GM21360 (cell line): ENCODE results near the gene PRR36.
A peak's percentile ranks its signal among the peaks of the same experiment; 100 is the strongest.

Experiments used
- ATAC-seq: cut with Tn5 transposase; IDR thresholded peaks from one replicate; pipeline ENCODE4 v1.9.1; 2021; ENCODE audit warnings: mild to moderate bottlenecking, moderate library complexity; ENCODE audit not compliant: unreplicated experiment

Gene PRR36

DNA sequence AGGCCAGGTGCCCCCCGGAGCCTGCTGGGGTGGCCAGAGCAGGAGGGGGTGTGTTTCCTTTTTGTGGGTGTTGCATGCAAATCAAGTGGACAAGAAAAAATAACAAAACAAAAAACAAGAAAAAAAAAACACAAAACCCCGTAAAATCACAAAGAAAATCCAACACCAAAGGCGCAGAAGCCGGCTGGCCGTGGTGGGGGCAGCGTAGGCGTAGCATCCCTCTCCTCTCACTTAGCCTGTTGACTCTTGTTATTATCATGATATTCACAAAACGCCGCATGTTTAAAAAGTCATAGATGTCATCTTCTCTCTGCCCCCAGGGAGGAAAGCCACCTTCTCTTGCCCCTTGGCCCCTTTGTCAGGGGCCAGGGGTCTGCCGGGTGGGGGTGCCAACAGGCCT is 39.5 kb upstream of the PRR36 start:
- no peak for ATAC-seq

- no peak for ATAC-seq
Measured at GRCh38 chr19:7912697-7913564, 38.7 kb upstream of the PRR36 start.

DNA sequence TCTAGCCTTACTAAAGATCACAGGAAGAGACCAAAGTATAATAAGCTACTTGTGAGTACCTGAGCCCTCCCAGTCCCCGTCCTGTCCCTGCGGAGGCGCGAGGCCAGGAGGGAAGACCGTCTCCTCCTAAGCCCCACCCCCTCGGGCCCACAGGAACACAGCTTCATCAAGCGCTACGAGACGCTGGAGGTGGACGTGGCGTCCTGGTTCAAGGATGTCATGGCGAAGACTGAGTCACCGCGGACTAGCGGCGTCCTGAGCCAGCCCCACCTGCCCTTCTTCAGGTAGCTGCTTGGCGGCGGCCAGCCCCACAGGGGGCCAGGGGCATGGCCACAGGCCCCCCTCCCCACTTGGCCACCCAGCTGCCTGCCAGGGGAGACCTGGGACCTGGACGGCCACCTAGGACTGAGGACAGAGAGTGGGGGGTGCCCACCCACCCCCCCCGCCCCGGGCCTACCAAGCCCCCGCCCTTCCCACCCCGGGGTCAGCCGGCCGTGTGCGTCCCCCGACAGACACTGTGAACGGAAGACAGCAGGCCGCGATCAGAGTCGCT is 38.0 kb upstream of the PRR36 start:
- ATAC-seq, result no peak

- ATAC-seq, result no peak
Measured at GRCh38 chr19:7911508-7912143, 37.4 kb upstream of the PRR36 start.

- no peak for ATAC-seq
Measured at GRCh38 chr19:7910321-7911161, 36.4 kb upstream of the PRR36 start.

GRCh38 chr19:7909471-7910067 is 35.4 kb upstream of the PRR36 start:
- ATAC-seq, result no peak

GRCh38 chr19:7908742-7909461 is 34.7 kb upstream of the PRR36 start:
- ATAC-seq, result no peak

- no peak for ATAC-seq
Measured at GRCh38 chr19:7908078-7908699, 34.0 kb upstream of the PRR36 start.

DNA sequence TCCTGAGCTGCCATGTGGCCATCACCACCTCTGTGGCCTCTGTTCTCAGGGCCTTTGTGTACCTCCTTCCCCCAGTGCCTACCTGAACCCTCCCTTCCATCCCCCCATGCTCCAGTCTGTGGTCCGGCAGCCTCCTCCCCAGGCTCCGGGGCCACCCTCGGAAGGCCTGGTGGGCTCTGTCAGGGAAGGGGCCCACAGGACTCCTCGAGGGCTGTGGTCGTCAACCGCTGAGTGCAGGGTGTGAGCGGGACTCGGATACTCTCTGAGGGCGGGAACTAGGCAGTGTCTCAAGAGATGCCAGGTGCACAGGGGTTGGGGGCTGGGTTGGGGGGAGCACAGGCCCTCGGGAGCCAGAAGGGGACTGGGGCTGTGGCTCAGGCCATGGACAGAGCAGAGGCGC is 33.4 kb upstream of the PRR36 start:
- no peak for ATAC-seq

DNA sequence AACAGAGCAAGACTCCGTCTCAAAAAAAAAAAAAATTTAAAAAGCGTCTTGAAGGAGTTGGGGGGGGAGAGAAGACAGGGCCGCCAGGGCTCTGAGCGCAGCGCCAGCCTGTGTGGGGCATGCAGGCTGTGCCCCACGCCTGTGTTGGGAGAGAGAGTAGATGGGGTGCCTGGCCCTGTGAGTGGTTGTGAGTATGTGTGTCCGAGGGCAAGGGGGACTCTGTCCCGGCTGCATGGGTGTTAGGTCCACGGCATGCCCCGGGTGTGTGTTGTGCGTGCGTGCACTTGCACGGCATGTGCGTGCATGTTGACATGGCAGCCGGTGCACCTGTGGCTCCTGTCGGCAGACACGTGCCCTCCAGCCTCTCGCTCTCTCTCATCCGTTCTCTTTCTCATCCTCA is 32.9 kb upstream of the PRR36 start:
- no peak for ATAC-seq

- ATAC-seq, result no peak
Measured at GRCh38 chr19:7905859-7906258, 31.7 kb upstream of the PRR36 start.

DNA sequence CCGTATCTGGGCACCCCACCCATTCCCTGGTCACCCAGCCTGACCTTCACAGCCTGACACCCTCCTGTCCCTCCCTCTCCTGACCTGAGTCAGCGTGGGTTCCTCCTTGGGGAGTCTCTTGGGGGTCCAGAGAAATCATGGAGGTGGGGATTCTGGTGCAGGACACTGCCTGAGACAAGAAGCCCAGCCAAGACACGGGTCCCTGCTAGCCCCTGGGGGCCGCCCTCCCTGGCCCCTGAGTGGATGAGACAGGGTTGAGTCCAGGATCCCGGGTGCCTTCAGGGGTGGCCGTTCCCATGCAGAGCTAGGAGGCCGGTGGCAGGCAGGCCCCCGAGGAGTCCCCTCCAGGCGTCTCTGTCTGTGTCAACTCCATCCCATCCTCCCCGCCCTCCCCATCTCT is 31.1 kb upstream of the PRR36 start:
- no peak for ATAC-seq

DNA sequence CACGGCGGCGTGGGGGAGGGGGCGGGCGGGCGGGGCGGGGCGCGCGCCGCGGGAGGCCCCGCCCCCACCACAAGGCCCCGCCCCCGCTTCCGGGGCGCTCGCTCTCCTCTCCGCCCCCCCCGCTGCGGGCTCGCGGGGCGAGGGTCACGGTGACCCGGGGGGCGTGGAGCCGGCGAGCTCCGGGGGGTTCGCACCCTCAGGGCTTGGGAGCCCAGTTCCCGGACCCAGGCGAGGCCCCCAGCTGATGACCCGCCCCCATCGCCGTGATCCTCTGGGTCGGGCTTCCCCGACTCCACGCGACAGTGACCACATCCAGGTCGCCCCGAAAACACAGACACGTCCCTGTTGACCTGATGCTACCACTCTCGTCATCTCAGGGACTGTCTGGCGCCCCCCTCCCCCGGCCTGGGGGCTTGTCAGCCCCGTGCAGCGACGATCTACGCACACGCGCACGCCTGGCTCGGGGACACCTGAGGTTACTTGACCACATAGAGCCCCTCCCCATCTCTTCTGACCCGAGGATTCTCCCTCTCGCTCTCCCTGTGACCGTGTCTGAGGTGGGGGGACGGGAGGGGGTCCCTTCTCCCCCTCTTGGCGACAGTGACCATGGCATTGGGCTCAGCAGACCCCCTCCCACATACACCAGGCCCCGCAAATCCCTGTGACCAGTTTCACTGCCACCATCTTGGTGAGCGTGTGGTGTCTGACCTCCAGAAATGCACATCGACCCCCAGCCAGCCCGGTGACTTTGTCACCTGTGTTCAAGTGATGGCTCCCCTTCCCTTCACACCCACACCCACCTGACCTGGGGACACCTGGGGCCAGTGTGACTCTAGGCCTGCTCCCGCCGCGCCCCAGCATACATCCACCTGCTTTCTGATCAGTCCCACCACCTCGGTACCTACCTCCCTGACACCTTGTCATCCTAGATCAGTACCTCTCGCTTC is 30.2 kb upstream of the PRR36 start:
- peak; percentile 26 for ATAC-seq

GRCh38 chr19:7903244-7904073 is 29.3 kb upstream of the PRR36 start, which contains the start of gene MAP2K7:
Gene MAP2K7, plus strand, starts transcription at chr19:7903877. Its CDS starts 68 bp downstream, at chr19:7903945.
- peak; percentile 85 for ATAC-seq

DNA sequence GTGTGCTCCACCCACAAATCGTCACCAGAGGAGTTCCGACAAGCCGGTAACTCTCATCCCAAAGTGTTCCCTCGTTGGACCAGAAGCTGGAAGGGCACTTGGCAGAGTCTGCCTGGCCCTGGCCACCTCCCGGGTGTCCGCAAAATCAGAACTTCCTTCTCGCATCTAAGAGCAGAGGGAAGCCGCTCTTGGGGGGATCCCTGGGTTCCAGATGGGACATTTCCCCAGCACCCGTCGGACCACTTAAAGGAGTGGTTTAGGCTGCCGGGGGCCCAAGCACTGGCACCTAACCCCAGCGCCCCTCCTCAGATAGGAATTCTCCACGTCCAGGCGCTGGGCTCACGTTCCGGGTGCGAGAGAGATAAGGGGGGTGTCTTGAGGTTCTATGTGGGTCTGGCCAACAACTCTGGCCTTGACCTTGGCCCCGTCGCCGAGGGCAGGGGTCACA is 28.6 kb upstream of the PRR36 start:
- ATAC-seq, result no peak

- no peak for ATAC-seq
Measured at GRCh38 chr19:7901337-7901736, 27.1 kb upstream of the PRR36 start.

GRCh38 chr19:7900931-7901330 is 26.7 kb upstream of the PRR36 start:
- no peak for ATAC-seq
